ENCODE measurements around the gene KRT13.

KRT13 gene

GRCh38 chr17:41524261-41524660 lies 18.8 kb upstream of the KRT13 start:
- peaks cover 0 to 13% of the 10 kb centered on the region in 2 experiments for H3K4me1 ChIP-seq (ENCODE audit: control insufficient read depth in 1 of 2, insufficient read depth in 1 of 2, low read depth in 1 of 2, low read length in 1 of 2)
- no peak overlapping the region for H3K27ac ChIP-seq
- no peaks in the 10 kb centered on the region for H3K9me3 ChIP-seq
- H3K27me3 ChIP-seq, result peaks cover 67% of the 10 kb centered on the region
- no peaks in the 10 kb centered on the region for H3K36me3 ChIP-seq
- TF ChIP-seq, protein P1, sequence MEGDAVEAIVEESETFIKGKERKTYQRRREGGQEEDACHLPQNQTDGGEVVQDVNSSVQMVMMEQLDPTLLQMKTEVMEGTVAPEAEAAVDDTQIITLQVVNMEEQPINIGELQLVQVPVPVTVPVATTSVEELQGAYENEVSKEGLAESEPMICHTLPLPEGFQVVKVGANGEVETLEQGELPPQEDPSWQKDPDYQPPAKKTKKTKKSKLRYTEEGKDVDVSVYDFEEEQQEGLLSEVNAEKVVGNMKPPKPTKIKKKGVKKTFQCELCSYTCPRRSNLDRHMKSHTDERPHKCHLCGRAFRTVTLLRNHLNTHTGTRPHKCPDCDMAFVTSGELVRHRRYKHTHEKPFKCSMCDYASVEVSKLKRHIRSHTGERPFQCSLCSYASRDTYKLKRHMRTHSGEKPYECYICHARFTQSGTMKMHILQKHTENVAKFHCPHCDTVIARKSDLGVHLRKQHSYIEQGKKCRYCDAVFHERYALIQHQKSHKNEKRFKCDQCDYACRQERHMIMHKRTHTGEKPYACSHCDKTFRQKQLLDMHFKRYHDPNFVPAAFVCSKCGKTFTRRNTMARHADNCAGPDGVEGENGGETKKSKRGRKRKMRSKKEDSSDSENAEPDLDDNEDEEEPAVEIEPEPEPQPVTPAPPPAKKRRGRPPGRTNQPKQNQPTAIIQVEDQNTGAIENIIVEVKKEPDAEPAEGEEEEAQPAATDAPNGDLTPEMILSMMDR (IDR thresholded peaks at IDR 0.05), result no peak
- no peak overlapping the region for H3K4me3 ChIP-seq (ENCODE audit: low read depth in 1 of 2, low read length in 1 of 2)

GRCh38 chr17:41523787-41524186 lies 18.4 kb upstream of the KRT13 start:
- TF ChIP-seq, protein P1 (IDR thresholded peaks at IDR 0.05), result no peak
- Histone ChIP-seq H3K27me3 (peaks cover 62% of the 10 kb centered on the region), H3K36me3 (no peaks in the 10 kb centered on the region), H3K27ac (no peak overlapping the region), H3K9me3 (no peaks in the 10 kb centered on the region), H3K4me1 (ENCODE audit: control insufficient read depth in 1 of 2, insufficient read depth in 1 of 2, low read depth in 1 of 2, low read length in 1 of 2) (peaks cover 0 to 13% of the 10 kb centered on the region in 2 experiments), H3K4me3 (ENCODE audit: low read depth in 1 of 2, low read length in 1 of 2) (no peak overlapping the region)

- H3K27me3 ChIP-seq, result peaks cover 56% of the 10 kb centered on the region
- peaks cover 0 to 13% of the 10 kb centered on the region in 2 experiments for H3K4me1 ChIP-seq (ENCODE audit: control insufficient read depth in 1 of 2, insufficient read depth in 1 of 2, low read depth in 1 of 2, low read length in 1 of 2)
- H3K36me3 ChIP-seq, result no peaks in the 10 kb centered on the region
- H3K9me3 ChIP-seq, result no peaks in the 10 kb centered on the region
- H3K4me3 ChIP-seq (ENCODE audit: low read depth in 1 of 2, low read length in 1 of 2), result no peak overlapping the region
- no peak overlapping the region for H3K27ac ChIP-seq
- TF ChIP-seq, protein P1 (IDR thresholded peaks at IDR 0.05), result no peak
Measured at GRCh38 chr17:41523225-41523593, 17.8 kb upstream of the KRT13 start.

DNA sequence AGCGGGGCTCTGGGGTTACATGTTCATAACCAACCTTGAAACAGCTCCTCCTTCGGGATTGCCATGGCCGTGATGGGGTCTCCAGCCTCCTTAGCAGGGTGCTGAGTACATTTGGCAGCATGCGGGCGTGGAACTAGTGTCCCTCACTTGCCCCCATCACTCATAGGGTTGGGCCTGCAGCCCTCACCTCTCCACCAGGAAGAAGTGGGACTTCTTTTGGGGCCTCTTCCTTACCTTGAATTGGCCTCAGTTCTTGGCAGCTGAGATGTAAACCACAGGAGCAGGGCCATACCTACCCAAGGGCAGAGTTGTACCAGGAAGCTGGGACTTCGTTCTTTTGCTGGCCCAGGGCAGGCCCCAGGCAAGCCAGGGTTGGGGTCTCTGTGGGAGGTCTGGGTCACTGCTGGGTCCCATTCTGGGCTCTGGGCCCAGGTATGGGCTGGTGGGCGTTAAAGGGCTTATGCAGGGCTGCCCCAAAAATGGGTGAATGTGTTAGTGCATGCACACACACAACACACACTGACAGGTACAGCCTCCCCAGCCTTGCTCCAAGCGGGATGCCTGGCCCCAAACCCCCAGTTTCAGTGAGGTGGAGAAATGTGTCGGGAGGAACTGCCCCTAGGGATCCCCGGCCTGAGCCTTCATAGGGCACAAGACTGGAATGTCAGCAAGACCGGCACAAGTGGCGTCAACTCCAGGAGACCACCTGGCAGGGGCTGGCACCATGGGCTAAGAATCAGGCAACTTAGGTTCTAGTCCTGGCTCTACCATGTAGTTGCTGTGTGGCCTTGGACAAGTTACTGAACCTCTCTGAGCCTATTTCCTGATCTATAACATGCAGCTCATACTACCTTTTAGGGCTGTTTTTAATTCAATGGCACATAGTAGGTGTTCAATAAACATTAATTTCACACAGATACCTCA lies 17.2 kb upstream of the KRT13 start:
- no peaks in the 10 kb centered on the region for H3K9me3 ChIP-seq
- no peak overlapping the region for H3K4me3 ChIP-seq (ENCODE audit: low read depth in 1 of 2, low read length in 1 of 2)
- TF ChIP-seq, protein P1 (IDR thresholded peaks at IDR 0.05), result no peak
- H3K4me1 ChIP-seq (ENCODE audit: control insufficient read depth in 1 of 2, insufficient read depth in 1 of 2, low read depth in 1 of 2, low read length in 1 of 2), result peaks cover 0 to 7% of the 10 kb centered on the region in 2 experiments
- no peaks in the 10 kb centered on the region for H3K36me3 ChIP-seq
- H3K27me3 ChIP-seq, result peaks cover 50% of the 10 kb centered on the region
- H3K27ac ChIP-seq, result no peak overlapping the region

GRCh38 chr17:41521574-41522261 lies 16.3 kb upstream of the KRT13 start:
- TF ChIP-seq, protein P1 (IDR thresholded peaks at IDR 0.05), result no peak
- H3K4me3 ChIP-seq (ENCODE audit: low read depth in 1 of 2, low read length in 1 of 2), result no peak overlapping the region
- no peaks in the 10 kb centered on the region for H3K36me3 ChIP-seq
- no peaks in the 10 kb centered on the region for H3K9me3 ChIP-seq
- H3K4me1 ChIP-seq (ENCODE audit: control insufficient read depth in 1 of 2, insufficient read depth in 1 of 2, low read depth in 1 of 2, low read length in 1 of 2), result peaks cover 0 to 4% of the 10 kb centered on the region in 2 experiments
- H3K27me3 ChIP-seq, result peaks cover 41% of the 10 kb centered on the region
- H3K27ac ChIP-seq, result no peak overlapping the region

Data from neutrophil (primary cell).